Measurements from ENCODE around the gene DRC3. TPM values are rescaled to one million over a fixed set of nuclear protein-coding genes. Genes with fewer than 3 reads are reported as not detected.
"Not testable (repeated sequence)": the region's sequence is repeated elsewhere in the genome, so short reads cannot be mapped to it uniquely, and the experiment has no call there.

Gene DRC3
- total and polyA plus RNA-seq, 2 donors (not counting 1 experiment from before 2014, with no cell fraction given), result 0.17 TPM; not detected in 1

DNA sequence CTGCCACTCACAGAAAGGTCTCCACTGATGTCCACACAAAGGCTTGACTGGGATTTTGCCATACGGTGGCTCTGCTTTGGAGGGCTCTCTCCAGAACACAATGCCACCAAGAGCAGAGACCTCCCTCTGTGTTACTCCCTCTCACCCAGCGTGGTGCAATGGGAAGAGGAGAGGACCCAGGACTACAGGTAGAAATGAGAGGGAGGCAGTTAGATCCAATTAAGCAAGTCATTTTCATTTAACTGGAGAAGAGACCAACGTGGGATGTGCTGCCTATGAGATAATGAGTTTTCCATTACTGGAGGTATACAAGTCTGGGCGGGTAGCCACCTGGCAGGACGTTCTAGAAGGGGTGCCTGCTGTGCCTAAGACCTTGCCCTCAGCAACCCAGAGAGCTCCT lies 34.7 kb upstream of the DRC3 start:
- POLR2A ChIA-PET, result no interaction called here
- Mint-ChIP-seq H3K27ac (no peak overlapping the region), H3K4me1 (peaks cover 8% of the 10 kb centered on the region), H3K27me3 (no peaks in the 10 kb centered on the region), H3K9me3 (ENCODE audit: insufficient read depth) (no peaks in the 10 kb centered on the region), H3K4me3 (no peak overlapping the region)
- Histone ChIP-seq H3K4me2 (replicated peaks; ENCODE audit: low read depth, low read length, poor library complexity, severe bottlenecking) (no peak overlapping the region), H3K27ac (ENCODE audit: low read length in 2 of 2) (no peak overlapping the region), H3K4me1 (ENCODE audit: control insufficient read depth in 2 of 2, insufficient read depth in 2 of 2, low read length in 2 of 2) (no peaks in the 10 kb centered on the region), H3K4me3 (ENCODE audit: control extremely low read depth in 1 of 5, extremely low read depth in 1 of 5, insufficient read depth in 1 of 5, low read depth in 2 of 5, low read length in 4 of 5) (no peak overlapping the region), H4K20me1 (ENCODE audit: control insufficient read depth, insufficient read depth, low read length, poor library complexity, severe bottlenecking) (peaks cover 9% of the 10 kb centered on the region), H3K79me2 (ENCODE audit: control insufficient read depth, insufficient read depth, low read length) (peaks cover 29% of the 10 kb centered on the region), H3K36me3 (replicated peaks in 1 of 2; ENCODE audit: control extremely low read depth in 1 of 2, control insufficient read depth in 1 of 2, extremely low read depth in 1 of 2, insufficient read depth in 2 of 2, low read length in 1 of 2) (no peaks in the 10 kb centered on the region), H3K9me3 (ENCODE audit: control extremely low read depth in 1 of 3, control insufficient read depth in 2 of 3, insufficient read depth in 1 of 3, low read length in 2 of 3) (no peaks in the 10 kb centered on the region), H3K27me3 (replicated peaks in 1 of 4; ENCODE audit: control extremely low read depth in 1 of 4, control insufficient read depth in 3 of 4, insufficient read depth in 4 of 4, low read length in 3 of 4) (no peaks in the 10 kb centered on the region), H2AFZ (ENCODE audit: insufficient read depth, low read depth, low read length, poor library complexity, severe bottlenecking) (no peak overlapping the region), H3K9ac (ENCODE audit: low read length) (no peak overlapping the region)
- TF ChIP-seq EZH2 (IDR thresholded peaks at IDR 0.05; ENCODE audit: borderline replicate concordance, insufficient read depth, low read depth, low read length, poor library complexity, severe bottlenecking), result no peak
- TF ChIP-seq, protein P1, sequence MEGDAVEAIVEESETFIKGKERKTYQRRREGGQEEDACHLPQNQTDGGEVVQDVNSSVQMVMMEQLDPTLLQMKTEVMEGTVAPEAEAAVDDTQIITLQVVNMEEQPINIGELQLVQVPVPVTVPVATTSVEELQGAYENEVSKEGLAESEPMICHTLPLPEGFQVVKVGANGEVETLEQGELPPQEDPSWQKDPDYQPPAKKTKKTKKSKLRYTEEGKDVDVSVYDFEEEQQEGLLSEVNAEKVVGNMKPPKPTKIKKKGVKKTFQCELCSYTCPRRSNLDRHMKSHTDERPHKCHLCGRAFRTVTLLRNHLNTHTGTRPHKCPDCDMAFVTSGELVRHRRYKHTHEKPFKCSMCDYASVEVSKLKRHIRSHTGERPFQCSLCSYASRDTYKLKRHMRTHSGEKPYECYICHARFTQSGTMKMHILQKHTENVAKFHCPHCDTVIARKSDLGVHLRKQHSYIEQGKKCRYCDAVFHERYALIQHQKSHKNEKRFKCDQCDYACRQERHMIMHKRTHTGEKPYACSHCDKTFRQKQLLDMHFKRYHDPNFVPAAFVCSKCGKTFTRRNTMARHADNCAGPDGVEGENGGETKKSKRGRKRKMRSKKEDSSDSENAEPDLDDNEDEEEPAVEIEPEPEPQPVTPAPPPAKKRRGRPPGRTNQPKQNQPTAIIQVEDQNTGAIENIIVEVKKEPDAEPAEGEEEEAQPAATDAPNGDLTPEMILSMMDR (IDR thresholded peaks at IDR 0.05), result no peak
- CTCF ChIA-PET, result no interaction called here
- WGBS (ENCODE audit: insufficient coverage), result 88% methylated on average over 2 of the region's 5 CpGs
- intact Hi-C loops (cut with micrococcal nuclease), result no loop called here
- DNase-seq (no peak), ATAC-seq (ENCODE audit: low read depth) (no peak)

DNA sequence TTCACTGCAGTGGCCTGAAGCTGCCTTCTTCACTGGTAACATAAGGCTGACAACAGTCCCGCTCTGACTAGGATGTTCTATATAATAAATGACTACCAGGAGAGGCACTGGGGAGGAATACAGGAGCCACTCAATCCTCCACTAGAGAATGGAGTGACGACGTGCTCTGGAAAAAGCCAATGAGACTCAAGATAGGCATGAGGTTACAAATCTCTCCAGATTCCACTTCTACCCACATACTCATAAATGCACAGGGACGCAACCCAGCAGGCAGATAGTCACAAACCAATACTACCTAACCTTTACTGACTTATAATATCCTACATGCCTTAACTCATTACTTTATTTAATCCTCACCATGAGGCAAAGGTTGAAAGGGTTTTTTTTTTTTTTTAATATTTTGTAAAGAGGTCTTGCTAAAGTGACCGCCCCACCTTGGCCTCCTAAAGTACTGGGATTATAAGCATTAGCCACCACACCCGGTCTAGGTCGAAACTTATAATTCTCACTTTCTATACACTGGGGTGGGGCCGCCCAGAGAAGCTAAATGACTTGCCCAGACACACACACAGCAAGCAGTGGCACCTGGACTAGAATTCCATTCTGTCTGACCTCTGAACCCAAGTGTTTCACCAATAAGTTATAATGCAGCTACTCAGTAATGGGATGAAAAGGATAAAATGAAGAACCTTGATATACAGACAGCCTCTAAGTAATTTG lies 34.1 kb upstream of the DRC3 start:
- Histone ChIP-seq H3K79me2 (ENCODE audit: control insufficient read depth, insufficient read depth, low read length) (peaks cover 30% of the 10 kb centered on the region), H3K27ac (ENCODE audit: low read length in 2 of 2) (no peak overlapping the region), H3K27me3 (replicated peaks in 1 of 4; ENCODE audit: control extremely low read depth in 1 of 4, control insufficient read depth in 3 of 4, insufficient read depth in 4 of 4, low read length in 3 of 4) (no peaks in the 10 kb centered on the region), H3K4me2 (replicated peaks; ENCODE audit: low read depth, low read length, poor library complexity, severe bottlenecking) (no peak overlapping the region), H3K9ac (ENCODE audit: low read length) (no peak overlapping the region), H3K9me3 (ENCODE audit: control extremely low read depth in 1 of 3, control insufficient read depth in 2 of 3, insufficient read depth in 1 of 3, low read length in 2 of 3) (no peaks in the 10 kb centered on the region), H3K4me3 (ENCODE audit: control extremely low read depth in 1 of 5, extremely low read depth in 1 of 5, insufficient read depth in 1 of 5, low read depth in 2 of 5, low read length in 4 of 5) (no peak overlapping the region), H3K4me1 (ENCODE audit: control insufficient read depth in 2 of 2, insufficient read depth in 2 of 2, low read length in 2 of 2) (peaks cover 1 to 4% of the 10 kb centered on the region in 2 donors), H2AFZ (ENCODE audit: insufficient read depth, low read depth, low read length, poor library complexity, severe bottlenecking) (no peak overlapping the region), H4K20me1 (ENCODE audit: control insufficient read depth, insufficient read depth, low read length, poor library complexity, severe bottlenecking) (peaks cover 3% of the 10 kb centered on the region), H3K36me3 (replicated peaks in 1 of 2; ENCODE audit: control extremely low read depth in 1 of 2, control insufficient read depth in 1 of 2, extremely low read depth in 1 of 2, insufficient read depth in 2 of 2, low read length in 1 of 2) (no peaks in the 10 kb centered on the region)
- no peak overlapping the region for H3K27ac Mint-ChIP-seq
- CTCF ChIA-PET, result no interaction called here
- no peak overlapping the region for H3K4me3 Mint-ChIP-seq
- H3K27me3 Mint-ChIP-seq, result no peaks in the 10 kb centered on the region
- intact Hi-C loops (cut with micrococcal nuclease), result no loop called here
- ATAC-seq (ENCODE audit: low read depth) (no peak), DNase-seq (no peak)
- peaks cover 14% of the 10 kb centered on the region for H3K4me1 Mint-ChIP-seq
- POLR2A ChIA-PET, result no interaction called here
- no peaks in the 10 kb centered on the region for H3K9me3 Mint-ChIP-seq (ENCODE audit: insufficient read depth)
- 76% methylated on average over 5 of the region's 8 CpGs for WGBS (ENCODE audit: insufficient coverage)
- TF ChIP-seq, protein P1 (IDR thresholded peaks at IDR 0.05), result no peak
- TF ChIP-seq EZH2 (IDR thresholded peaks at IDR 0.05; ENCODE audit: borderline replicate concordance, insufficient read depth, low read depth, low read length, poor library complexity, severe bottlenecking), result no peak

DNA sequence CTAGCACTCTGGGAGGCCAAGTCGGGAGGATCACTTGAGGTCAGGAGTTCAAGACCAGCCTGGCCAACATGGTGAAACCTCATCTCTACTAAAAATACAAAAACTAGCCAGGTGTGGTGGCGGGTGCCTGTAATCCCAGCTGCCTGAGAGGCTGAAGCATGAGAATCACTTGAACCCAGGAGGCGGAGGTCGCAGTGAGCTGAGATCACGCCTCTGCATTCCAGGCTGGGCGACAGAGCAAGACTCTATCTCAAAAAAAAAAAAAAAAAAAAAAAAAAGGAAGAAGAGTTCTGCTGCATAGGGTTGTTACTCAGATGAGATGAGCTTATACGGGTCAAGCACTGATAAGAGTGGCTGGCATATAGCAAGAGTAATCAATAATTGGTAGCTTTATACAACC lies 32.7 kb upstream of the DRC3 start:
- DNase-seq; H3K27me3 Mint-ChIP-seq; ATAC-seq (ENCODE audit: low read depth); H3K27me3 ChIP-seq (replicated peaks in 1 of 4; ENCODE audit: control extremely low read depth in 1 of 4, control insufficient read depth in 3 of 4, insufficient read depth in 4 of 4, low read length in 3 of 4); H3K27ac Mint-ChIP-seq; H2AFZ ChIP-seq (ENCODE audit: insufficient read depth, low read depth, low read length, poor library complexity, severe bottlenecking); intact Hi-C loops (cut with micrococcal nuclease); H4K20me1 ChIP-seq (ENCODE audit: control insufficient read depth, insufficient read depth, low read length, poor library complexity, severe bottlenecking); H3K9me3 Mint-ChIP-seq (ENCODE audit: insufficient read depth); H3K36me3 ChIP-seq (replicated peaks in 1 of 2; ENCODE audit: control extremely low read depth in 1 of 2, control insufficient read depth in 1 of 2, extremely low read depth in 1 of 2, insufficient read depth in 2 of 2, low read length in 1 of 2); H3K4me1 ChIP-seq (ENCODE audit: control insufficient read depth in 2 of 2, insufficient read depth in 2 of 2, low read length in 2 of 2); H3K4me2 ChIP-seq (replicated peaks; ENCODE audit: low read depth, low read length, poor library complexity, severe bottlenecking); H3K4me3 ChIP-seq (ENCODE audit: control extremely low read depth in 1 of 5, extremely low read depth in 1 of 5, insufficient read depth in 1 of 5, low read depth in 2 of 5, low read length in 4 of 5); H3K9me3 ChIP-seq (ENCODE audit: control extremely low read depth in 1 of 3, control insufficient read depth in 2 of 3, insufficient read depth in 1 of 3, low read length in 2 of 3); H3K27ac ChIP-seq (ENCODE audit: low read length in 2 of 2); H3K9ac ChIP-seq (ENCODE audit: low read length); H3K4me3 Mint-ChIP-seq: not testable (repeated sequence)
- peaks cover 38% of the 10 kb centered on the region for H3K79me2 ChIP-seq (ENCODE audit: control insufficient read depth, insufficient read depth, low read length)
- WGBS (ENCODE audit: insufficient coverage), result 100% methylated on average over 1 of the region's 7 CpGs
- CTCF ChIA-PET, result interaction anchor here (1.3 kb wide), 1 partner anchor 21 kb away, joined by 5 read pairs; no protein-coding TSS in a partner anchor
- H3K4me1 Mint-ChIP-seq, result peaks cover 18% of the 10 kb centered on the region
- POLR2A ChIA-PET, result interaction anchor here (0.7 kb wide), 1 partner anchor 26 kb away, joined by 4 read pairs; no protein-coding TSS in a partner anchor

Measured in B cell (primary cell).